GM18517 (cell line): ENCODE results near the gene GALNT6.

Experiments
- ATAC-seq: cut with Tn5 transposase; IDR thresholded peaks from one replicate; pipeline ENCODE4 v1.9.1; 2021; ENCODE audit warnings: mild to moderate bottlenecking, moderate library complexity; ENCODE audit not compliant: unreplicated experiment

GALNT6 gene

GRCh38 chr12:51383269-51383905 is 7.8 kb downstream of the GALNT6 start:
- ATAC-seq: no peak

GRCh38 chr12:51382173-51382572 is 9.0 kb downstream of the GALNT6 start:
- no peak for ATAC-seq

DNA sequence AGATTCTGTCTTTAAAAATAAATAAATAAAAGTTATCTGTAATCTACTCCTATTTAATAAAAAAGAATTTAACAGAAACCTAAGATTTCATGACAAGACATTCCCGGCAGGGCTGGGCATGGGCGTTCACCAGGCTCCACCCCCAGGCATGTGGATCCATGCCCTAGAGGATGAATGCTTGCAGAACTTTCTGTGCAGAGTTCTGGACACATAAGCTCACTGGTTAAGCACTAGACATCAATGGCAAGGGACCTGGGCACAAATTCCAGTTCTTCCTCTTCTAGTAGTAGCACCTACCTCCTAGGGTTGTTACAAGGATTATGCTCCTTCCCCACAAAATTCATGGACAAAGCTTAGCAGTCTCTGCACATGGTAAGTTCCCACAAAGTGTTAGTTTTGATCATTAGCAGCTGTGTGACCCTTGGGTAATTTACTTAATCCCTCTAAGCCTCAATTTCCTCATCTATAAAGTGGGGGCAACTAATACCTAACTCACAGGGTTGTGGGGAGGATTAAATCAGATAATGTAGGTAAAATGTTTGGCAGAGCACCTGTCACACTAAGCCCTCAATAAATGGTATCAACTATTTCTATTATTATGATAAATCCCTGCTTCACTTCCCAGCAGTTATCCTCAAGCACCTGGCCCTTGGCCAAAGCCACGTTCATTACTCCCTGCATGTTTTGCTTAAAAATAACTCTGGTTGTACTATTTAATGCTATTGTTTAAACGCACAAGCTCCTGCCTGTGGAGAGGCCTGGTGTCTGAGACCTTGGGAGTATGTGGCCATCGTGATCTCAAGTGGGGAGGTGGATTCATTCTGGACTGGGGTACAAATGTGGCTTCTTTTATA is 9.8 kb downstream of the GALNT6 start:
- ATAC-seq: no peak

GRCh38 chr12:51379571-51379970 is 11.6 kb downstream of the GALNT6 start:
- ATAC-seq: no peak

GRCh38 chr12:51378749-51379148 is 12.5 kb downstream of the GALNT6 start:
- ATAC-seq: no peak

DNA sequence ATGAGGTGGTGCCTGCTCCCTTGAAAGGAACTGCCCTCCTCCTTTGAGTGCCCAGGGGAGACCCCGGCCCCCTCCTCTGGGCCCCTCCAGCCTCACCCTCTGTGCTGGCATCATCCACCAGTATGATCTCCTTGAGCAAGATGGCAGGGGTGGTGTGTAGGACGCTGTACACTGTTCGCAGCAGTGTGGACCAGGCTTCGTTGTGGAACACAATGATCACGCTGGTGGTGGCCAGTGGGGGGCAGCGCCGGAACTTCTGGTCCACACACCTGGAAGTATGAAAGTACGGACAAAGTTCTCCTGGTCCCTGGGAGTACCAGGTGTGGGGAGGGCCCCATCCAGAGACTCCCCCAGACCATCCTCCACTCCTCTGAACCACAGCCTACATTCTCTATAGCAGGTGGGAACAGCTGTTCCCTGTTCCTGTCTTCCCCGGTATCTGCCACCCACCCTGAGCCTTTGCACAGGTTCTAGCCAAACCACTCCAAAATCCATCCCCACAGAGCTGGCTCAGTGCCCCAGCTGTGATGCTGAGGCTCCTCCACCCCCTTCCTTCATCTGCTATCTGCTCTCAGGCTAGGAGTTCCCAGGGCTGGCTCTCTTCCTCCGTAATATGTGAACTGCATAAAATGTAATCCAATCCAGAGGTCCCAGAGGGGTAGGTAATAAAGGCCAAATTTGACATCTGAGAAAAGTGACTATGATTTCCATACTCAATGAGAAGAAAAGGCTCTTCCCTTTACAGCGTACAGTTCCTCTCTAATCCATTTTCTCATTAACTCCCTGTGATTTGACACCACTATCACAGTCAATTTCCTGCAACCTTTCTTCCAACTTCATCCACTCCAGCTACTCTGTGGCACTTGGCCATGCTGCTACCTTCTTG is 13.9 kb downstream of the GALNT6 start:
- ATAC-seq: no peak

DNA sequence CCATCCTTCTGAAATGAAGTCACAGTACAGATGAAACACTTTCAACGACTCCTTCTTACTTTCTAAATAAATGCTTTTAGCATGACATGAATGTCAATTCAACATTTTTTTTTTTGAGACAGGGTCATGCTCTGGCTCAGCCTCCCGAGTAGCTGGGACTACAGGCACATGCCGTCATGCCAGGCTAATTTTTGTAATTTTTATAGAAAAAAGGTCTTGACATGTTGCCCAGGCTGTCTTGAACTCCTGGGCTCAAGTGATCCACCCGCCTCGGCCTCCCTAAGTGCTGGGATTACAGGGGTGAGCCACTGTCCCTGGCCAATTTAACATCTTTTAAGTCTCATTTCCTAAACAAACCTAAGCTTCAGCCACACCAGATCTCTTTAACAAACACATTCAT is 16.4 kb downstream of the GALNT6 start:
- no peak for ATAC-seq

DNA sequence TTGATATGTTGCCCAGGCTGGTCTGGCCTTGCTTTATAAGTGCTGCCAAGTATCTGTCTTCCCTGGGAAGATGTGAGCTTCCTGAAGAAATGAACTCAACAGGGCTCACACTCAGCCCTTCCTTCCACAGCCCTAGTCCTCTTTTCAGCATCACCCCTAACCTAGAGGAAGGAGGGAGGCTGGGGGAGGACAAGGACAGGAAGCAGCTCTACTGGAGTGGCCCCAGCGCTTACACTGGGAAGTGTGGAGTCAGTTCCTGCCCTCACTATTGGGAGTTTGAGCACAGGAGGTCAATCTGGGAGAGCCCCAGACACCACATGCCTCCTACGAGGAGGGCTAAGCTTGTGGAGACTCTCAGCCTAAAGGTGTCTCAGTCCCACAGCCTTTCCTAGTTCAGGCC is 16.8 kb downstream of the GALNT6 start:
- no peak for ATAC-seq

GRCh38 chr12:51373187-51373586 is 18.0 kb downstream of the GALNT6 start:
- ATAC-seq: no peak

DNA sequence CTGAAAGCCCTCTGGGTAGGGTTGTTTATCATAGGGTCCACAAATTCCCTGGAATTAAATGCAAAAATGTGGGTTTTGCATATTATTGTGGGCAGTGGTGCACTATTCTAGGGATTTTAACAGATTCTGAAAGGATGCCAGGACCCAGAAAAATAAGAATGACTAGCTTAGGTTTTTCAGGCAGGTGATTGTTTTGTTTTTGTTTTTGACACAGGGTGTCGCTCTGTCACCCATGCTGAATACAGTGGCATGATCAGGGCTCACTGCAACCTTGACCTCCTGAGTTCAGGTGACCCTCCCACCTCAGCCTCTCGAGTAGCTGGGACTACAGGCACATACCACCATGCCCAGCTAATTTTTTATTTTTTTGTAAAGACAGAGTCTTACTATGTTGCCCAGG is 19.2 kb downstream of the GALNT6 start:
- no peak for ATAC-seq

DNA sequence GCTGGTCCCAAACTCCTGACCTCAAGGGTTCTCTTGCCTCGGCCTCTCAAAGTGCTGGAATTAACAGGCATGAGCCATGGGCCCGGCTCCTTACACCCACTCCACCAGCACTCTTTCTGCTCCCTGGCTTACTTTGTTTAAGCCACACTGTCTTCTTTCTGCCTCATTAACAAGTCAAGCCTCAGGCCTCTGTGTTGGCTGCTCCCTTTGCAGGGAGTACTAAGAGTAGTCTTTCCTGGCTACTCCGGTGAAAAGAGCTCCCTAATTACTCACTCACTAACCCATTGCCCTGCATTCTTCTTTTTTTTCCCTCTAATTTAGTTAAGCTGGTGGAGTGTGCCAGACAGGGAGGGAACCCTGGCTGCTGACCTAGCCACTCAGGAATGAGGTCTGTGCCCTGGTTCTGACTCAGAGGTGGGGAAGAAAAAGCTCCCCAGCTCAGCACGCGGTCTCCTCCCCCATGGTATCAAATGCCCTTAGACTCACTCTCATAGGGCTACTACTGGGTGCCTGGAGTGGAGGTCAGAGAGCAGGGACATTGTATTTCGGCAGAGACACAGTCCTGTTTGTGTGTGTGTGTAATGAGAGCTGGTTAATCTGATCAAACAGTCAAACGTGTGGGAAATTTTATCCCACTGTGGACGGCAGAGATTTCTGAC is 19.8 kb downstream of the GALNT6 start:
- no peak for ATAC-seq

GRCh38 chr12:51370667-51371066 is 20.5 kb downstream of the GALNT6 start:
- ATAC-seq: no peak

GRCh38 chr12:51369581-51369980 is 21.6 kb downstream of the GALNT6 start:
- no peak for ATAC-seq

DNA sequence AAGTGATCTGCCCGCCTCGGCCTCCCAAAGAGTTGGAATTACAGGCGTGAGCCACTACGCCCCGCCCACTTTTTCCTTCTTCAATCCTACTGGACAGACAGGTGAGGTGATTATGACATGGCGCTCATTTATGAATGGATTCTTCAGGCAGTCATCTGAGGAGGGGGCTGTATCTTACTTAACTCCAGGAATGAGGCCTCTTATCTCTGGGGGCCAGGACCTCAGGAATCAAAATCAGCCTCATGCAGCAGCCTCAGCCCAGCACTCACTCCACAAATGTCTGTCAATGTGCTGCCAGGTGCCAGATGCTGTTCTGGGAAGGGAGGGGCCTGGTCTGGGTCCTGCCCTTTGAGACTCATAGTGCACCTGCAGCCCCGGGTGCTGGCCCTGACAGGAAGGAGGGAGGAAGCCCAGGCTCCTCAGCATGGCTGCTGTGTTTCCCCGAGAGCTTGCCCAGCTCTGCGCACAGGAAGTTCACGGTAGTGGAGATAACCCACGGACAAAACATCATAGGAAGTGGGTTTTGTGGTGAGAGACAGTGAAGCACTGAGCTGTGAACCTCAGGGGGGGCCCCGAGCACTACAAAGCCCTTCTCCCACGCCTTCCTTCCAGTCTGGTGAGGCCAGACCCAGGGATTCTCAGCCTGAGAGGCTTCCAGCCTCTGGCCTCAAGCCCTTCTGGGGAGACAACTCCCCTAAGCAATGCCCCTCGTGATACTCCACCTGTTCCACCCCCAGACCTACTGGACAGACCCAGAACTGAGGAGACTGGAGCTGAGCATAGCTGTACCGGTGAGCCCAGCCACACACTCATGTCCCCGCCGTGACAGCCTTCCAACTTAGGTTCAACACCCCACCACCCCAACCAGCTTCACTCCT is 22.3 kb downstream of the GALNT6 start:
- ATAC-seq: peak; percentile 98

DNA sequence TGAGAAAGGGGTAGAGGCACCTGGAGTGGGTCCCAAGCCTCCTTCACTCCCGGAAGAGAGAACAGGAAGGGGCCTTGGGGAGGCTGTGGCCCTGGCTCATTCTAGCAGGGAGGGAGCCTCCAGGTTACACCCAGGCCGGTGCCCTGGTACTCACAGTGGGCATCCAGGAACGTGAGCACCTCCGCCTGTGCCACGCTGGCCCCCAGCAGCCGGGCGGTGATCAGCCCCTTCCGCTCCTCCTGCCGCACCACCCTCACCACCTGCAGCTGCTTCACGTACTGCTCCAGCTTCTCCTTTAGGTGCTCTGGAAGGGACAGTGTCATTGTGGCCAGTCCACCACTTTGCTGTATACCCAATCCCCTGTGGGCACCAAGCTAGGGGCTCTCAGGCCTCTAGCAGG is 25.9 kb downstream of the GALNT6 start:
- no peak for ATAC-seq

GRCh38 chr12:51364001-51364400 is 27.2 kb downstream of the GALNT6 start:
- no peak for ATAC-seq

GRCh38 chr12:51362747-51363342 is 28.4 kb downstream of the GALNT6 start:
- ATAC-seq: no peak

DNA sequence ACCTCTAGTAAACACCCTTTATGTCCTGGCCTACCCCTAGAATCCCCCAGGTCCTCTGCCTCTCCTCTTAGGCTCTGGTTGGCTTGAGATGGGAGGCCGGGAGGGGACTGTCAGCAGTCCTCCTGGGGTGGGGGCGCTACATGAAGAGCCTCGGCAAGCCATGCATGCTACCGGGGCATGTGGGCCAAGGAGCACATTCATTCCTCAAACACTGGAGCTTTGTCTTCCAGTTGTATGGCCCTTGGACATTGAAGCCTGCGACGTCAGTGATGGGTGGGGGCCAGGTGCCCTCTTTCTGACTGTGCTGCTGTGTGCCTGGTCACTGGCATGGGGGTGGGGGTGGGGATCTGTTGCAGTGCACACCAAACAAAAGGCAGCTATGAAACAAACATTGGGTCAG is 28.9 kb downstream of the GALNT6 start:
- no peak for ATAC-seq

DNA sequence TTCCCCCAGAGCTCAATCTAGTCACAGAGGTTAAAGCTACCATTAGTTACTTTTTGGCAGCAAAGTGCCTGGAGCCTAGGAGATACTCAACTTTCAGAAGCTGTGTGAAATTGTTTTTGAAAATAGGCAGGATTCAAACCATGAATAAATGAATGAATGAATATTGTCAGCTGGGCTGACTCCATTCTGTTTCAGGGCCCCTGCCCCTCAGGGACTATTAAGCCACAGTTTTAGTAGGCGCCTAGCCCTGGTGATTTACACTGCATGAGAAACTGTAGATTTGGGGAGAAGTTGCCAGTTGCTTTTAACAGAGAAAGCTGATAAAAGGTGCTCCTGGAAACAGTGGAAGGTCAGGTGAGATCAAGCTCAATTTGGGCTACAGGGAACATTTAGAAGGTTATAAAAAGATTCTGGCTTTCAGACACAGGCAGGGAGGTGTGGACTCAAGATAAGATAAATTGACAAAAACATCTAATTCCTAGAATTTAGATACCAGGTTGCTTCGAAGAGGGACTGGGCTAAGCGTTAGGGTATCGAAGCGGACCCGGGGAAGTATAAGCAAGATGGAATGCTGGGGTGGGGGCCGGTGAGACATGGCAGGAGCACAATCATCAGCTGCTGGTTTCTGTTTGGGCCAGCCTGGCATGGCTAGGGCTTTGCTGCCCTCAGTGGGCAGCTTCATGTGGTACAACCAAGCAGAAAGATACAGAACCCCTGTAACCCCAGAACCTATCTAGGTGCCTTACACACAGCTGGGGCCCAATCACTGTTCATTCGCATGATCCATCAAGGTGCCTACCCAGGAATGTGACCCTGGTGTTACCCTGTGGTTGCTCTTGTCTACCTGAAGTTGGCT is 29.8 kb downstream of the GALNT6 start:
- ATAC-seq: no peak
